LoVo (cell line): ENCODE data around the gene CATSPER3.

ENCODE experiments used
- DNase-seq: peaks from one replicate; pipeline ENCODE4 v3.0.0-alpha.2; 2016; ENCODE audit warnings: low spot score

CATSPER3 gene

GRCh38 chr5:135029477-135030122 is 61.9 kb downstream of the CATSPER3 start:
- DNase-seq: no peak

GRCh38 chr5:135030123-135030955 is 62.6 kb downstream of the CATSPER3 start:
- no peak for DNase-seq

GRCh38 chr5:135030956-135031812 is 63.5 kb downstream of the CATSPER3 start:
- no peak for DNase-seq

GRCh38 chr5:135031813-135032694 is 64.3 kb downstream of the CATSPER3 start:
- no peak for DNase-seq

- no peak for DNase-seq
Measured at GRCh38 chr5:135032695-135032998, 64.9 kb downstream of the CATSPER3 start.

- peak; percentile 39 for DNase-seq
Measured at GRCh38 chr5:135032999-135033861, 65.5 kb downstream of the CATSPER3 start.

GRCh38 chr5:135033901-135034235 is 66.2 kb downstream of the CATSPER3 start, which contains the start of gene PITX1:
Gene PITX1 (minus strand): TSS chr5:135034228. CDS start chr5:135033881, 347 bp downstream.
- DNase-seq: no peak

GRCh38 chr5:135034236-135034962 is 66.7 kb downstream of the CATSPER3 start:
- peak; percentile 79 for DNase-seq

GRCh38 chr5:135034963-135035677 is 67.4 kb downstream of the CATSPER3 start:
- DNase-seq: no peak

- no peak for DNase-seq
Measured at GRCh38 chr5:135035678-135036030, 67.9 kb downstream of the CATSPER3 start.

- DNase-seq: no peak
Measured at GRCh38 chr5:135036405-135036804, 68.7 kb downstream of the CATSPER3 start.

- DNase-seq: no peak
Measured at GRCh38 chr5:135037519-135038204, 70.0 kb downstream of the CATSPER3 start.

- no peak for DNase-seq
Measured at GRCh38 chr5:135038205-135038812, 70.6 kb downstream of the CATSPER3 start.

GRCh38 chr5:135038813-135039270 is 71.1 kb downstream of the CATSPER3 start:
- no peak for DNase-seq

GRCh38 chr5:135039271-135040033 is 71.7 kb downstream of the CATSPER3 start:
- DNase-seq: no peak

GRCh38 chr5:135040034-135040332 is 72.3 kb downstream of the CATSPER3 start:
- no peak for DNase-seq

- no peak for DNase-seq
Measured at GRCh38 chr5:135040333-135041144, 72.8 kb downstream of the CATSPER3 start.
